ENCODE data around the gene MSS51.

The MSS51 gene

GRCh38 chr10:73433538-73433867 lies at the start of gene MSS51:
TSS of gene MSS51 (minus strand) at chr10:73433561. CDS start at chr10:73428284, 5,277 bp downstream.
- DNase-seq (ENCODE audit: low read depth in 2 of 2) = no peak

GRCh38 chr10:73480158-73480557 lies 46.8 kb upstream of the MSS51 start:
- no peak for DNase-seq (ENCODE audit: low read depth in 2 of 2)

DNA sequence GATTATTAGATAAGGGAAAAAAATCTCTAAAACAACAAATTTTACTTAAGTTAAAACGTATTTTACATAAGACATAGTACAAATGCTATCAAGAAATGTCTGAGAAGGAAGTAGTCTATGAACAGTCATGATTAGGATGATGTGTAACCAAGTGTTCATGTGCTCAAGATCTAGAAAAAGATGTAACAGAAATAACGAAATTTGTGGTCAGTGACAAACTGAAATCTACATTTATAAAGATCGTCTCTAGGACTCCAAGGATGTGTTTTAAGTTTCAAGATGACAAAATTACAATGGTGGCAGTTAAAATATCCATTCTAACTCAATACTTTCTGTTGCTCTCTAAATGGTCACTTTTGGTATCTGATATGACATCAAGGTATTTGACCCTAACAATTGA lies 45.3 kb upstream of the MSS51 start:
- DNase-seq (ENCODE audit: low read depth in 2 of 2) = no peak

GRCh38 chr10:73471226-73471625 lies 37.9 kb upstream of the MSS51 start:
- no peak for DNase-seq (ENCODE audit: low read depth in 2 of 2)

DNA sequence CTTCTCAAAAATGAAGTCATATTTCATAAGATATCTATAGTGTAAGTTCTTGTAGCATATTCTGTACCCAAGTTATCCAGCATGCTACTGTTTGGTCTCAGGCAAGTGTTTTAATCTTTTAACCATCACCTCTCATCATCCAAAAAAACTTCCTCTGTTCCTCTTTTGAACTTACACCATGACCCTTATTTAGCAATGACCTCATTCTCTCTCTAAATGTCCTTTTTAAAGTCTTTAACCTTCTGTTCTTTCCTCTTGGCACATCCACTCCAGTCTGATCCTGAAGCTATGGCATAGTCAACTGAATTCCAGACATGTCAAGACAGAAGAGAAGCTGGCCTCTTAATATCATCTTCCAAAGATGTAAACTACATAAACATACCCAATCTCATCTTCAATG lies 36.2 kb upstream of the MSS51 start:
- no peak for DNase-seq (ENCODE audit: low read depth in 2 of 2)

GRCh38 chr10:73467206-73467605 lies 33.8 kb upstream of the MSS51 start:
- no peak for DNase-seq (ENCODE audit: low read depth in 2 of 2)

DNA sequence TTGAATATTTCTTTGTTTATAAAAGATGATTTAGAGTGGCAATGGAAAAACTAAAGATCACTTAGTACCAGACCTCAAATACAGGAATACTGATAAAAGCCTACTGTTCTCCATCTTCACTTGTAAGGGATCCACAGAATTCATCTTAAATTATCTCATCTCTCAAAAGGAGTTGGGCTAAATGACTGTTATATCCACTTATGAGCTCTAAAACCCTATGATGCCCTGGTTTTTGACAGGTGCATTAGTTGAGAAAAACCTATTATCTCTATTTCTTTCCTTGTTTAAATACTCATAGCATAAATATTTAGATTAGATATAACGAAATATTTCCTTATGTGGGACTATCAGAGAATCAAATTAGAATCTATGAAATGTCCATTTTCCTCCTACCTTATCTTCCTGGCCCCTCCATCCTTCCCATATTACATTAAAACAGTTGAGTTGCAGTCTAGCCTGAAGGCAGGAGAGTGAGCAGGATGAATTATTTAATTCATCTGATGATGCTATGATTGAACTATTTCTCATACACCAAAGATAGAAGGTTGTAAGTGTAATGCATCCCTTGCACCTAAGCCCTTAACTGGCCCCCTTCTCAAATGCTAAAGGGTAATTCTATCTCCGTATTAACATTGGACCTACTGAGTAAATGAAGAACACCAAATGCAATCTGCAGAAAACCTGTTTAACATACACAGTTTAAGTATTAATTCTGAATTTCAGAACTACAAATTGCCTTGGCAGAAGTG lies 32.8 kb upstream of the MSS51 start:
- DNase-seq (ENCODE audit: low read depth in 2 of 2) = no peak

- no peak for DNase-seq (ENCODE audit: low read depth in 2 of 2)
These were observed 27.5 kb upstream of the MSS51 start for GRCh38 chr10:73460897-73461296.

- DNase-seq (ENCODE audit: low read depth in 2 of 2) = no peak
These were observed 26.4 kb upstream of the MSS51 start for GRCh38 chr10:73459683-73460314.

DNA sequence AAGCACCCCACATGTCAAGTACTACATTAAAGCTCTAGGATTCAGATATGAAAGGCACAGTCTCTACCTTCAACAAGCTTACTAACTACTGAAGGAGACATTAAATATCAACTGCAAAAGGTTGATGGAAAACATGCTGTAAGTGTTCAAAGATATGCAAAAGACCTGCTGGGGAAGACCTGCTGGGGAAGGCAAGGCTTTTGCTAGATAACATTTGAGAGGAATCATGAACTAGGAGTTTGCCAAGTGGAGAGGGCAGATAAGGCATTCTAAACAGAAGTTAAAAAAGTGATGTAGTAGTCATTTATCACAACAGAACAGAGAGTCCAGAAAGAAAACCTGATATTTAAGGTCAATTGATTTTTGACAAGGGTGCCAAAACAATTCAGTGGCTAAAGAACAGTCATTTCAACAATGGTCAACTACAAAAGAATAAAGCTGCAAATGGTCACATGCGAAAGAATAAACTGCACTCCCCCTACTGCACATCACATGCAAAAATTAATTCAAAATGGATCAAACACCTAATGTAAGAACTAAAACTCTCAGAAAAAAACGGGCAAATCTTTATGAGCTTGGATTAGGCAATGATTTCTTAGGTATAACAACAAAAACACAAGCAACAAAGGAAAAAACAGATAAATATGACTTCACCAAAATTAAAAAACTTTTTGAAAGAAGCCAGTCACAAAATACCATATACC lies 23.0 kb upstream of the MSS51 start:
- DNase-seq (ENCODE audit: low read depth in 2 of 2) = no peak

DNA sequence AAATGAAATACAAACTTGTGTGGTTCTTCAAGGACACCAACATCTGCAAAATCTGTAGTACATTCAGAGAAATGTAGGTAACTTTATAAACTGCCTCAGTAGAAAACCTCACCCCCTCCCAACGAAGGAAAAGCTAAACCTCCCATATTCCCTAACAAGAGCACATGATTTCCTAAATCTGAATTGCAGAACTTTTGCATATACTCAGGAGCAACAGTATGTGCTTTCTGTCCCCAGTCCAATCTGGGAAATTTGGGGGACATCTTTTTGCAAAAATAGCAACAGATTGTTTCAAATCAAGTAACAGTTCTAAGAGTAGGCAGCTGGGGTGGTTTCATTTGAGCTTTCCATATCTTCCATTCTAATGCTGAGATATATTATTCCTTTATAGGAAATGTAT lies 15.8 kb upstream of the MSS51 start:
- DNase-seq (ENCODE audit: low read depth in 2 of 2) = no peak

GRCh38 chr10:73448384-73448783 lies 15.0 kb upstream of the MSS51 start:
- DNase-seq (ENCODE audit: low read depth in 2 of 2) = no peak

- DNase-seq (ENCODE audit: low read depth in 2 of 2) = no peak
These were observed 13.6 kb upstream of the MSS51 start for GRCh38 chr10:73446926-73447325.

DNA sequence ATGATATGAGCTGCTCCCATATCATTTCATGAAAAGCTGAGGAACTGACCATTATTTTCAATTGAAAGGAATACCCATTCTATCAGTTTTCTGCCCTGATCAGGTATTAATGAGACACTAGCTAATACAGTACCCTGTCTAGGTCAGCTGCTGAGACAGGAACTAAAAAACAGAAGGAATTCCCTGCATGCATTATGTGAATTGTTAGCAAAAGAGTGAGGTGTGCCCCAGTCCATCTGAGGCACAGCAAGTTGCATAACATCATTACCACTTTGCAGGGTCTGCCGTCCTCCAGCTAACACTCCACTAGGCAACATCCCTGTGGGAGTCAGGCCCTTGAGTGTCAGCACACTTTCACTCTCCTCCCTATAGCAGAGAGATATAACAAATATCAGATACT lies 11.1 kb upstream of the MSS51 start:
- DNase-seq (ENCODE audit: low read depth in 2 of 2) = no peak

DNA sequence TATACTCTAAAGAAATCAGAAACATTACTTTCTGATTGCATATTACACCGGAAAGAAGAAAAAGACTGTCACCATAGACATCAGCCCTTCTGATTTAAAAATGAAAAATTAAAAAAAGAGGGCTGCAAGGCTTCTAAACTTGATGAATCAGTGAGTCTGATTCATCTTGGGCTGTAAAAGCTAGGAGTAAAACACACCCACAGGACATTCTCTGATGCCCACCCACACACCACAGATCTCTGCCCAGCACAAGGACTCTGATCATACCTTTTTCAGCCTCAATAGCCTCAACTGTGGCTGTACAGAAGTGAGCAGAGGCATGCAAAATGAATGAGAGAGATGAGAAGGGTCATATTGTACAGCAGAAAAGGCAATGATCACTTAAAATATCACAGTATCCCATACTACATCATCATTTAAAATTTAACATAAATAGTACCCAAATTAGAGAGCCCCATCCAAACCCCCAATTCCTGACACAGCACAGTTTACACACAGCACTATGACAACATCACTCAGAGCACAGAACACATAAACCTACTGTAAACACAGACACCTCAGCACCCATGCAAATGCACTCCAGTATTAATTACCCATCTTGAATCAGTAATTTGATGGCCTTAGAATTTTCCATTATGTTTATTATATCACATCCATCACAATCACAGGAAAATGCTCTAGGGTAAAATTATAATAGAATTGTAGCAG lies 6.4 kb upstream of the MSS51 start:
- no peak for DNase-seq (ENCODE audit: low read depth in 2 of 2)

DNA sequence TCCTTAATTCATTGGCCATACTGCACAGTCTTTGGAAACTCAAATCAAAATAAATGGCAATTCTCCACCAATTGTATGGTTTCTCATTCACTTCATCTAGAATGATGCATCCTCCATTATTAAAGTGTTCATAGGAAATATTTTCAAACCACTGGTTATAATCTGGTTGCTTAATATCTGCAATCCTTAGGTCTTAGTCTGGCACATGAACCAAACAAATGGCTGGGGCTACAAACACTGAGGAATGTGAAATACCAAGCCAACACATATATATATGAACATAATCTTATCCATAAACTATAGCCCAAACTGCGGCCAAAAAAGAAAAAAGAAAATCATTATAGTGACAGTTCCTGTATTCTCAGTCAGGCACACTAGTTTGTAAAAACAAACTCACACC lies 5.7 kb upstream of the MSS51 start:
- no peak for DNase-seq (ENCODE audit: low read depth in 2 of 2)

- DNase-seq (ENCODE audit: low read depth in 2 of 2) = no peak
These were observed 469 bp downstream of the MSS51 start for GRCh38 chr10:73432646-73433537.

GRCh38 chr10:73426318-73426717 lies 7.0 kb downstream of the MSS51 start:
- DNase-seq (ENCODE audit: low read depth in 2 of 2) = no peak

- no peak for DNase-seq (ENCODE audit: low read depth in 2 of 2)
These were observed 8.9 kb downstream of the MSS51 start for GRCh38 chr10:73424478-73424877.

GRCh38 chr10:73423309-73423708 lies 10.1 kb downstream of the MSS51 start:
- no peak for DNase-seq (ENCODE audit: low read depth in 2 of 2)

GRCh38 chr10:73416571-73416970 lies 16.8 kb downstream of the MSS51 start:
- DNase-seq (ENCODE audit: low read depth in 2 of 2) = no peak
